PC-9 (cell line): ENCODE data around the gene MEP1B. TPM values are rescaled to one million over a fixed set of nuclear protein-coding genes. Genes with fewer than 3 reads are reported as not detected.

Experiments
- BruUV-seq: library from RNA; stranded (reverse); fragments of 400-500 nt; replicated peaks from 2 replicates; lab custom pipeline; 2021; lab: Mats Ljungman, UMichigan
- CTCF ChIA-PET: fragments of 300-600 bp; sonication (Branson Sonifier 250); formaldehyde crosslinking; loops from one replicate; lab custom pipeline; 2022; ENCODE audit warnings: antibody characterized with exemption; lab: Charles Lee
- POLR2A ChIA-PET: fragments of 300-600 bp; sonication (Branson Sonifier 250); formaldehyde crosslinking; loops from one replicate; lab custom pipeline; 2022; ENCODE audit warnings: antibody characterized with exemption; ENCODE audit not compliant: unreplicated experiment; lab: Charles Lee
- DNase-seq, 2 experiments: peaks; one replicate each; pipeline versions ENCODE4 v3.0.0 to v3.0.0-alpha.2; 2015 to 2022; ENCODE audit warnings: mixed read lengths in 1 of 2
- H2AFZ ChIP-seq: fragments of 200-600 bp; sonication (generic); 2 replicates; pipeline ENCODE4 v1.8.1; 2017; ENCODE audit warnings: antibody characterized with exemption
- H3F3A ChIP-seq: fragments of 200-600 bp; sonication (generic); 2 replicates; pipeline ENCODE4 v1.8.1; 2017; ENCODE audit warnings: antibody characterized with exemption, mild to moderate bottlenecking, low read depth; ENCODE audit not compliant: insufficient read depth
- H3K27ac ChIP-seq: fragments of 200-600 bp; sonication (generic); 2 replicates; pipeline ENCODE4 v1.6.1; 2016; ENCODE audit warnings: mixed run types
- H3K27me3 ChIP-seq: fragments of 200-600 bp; sonication (generic); 2 replicates; pipeline ENCODE4 v1.6.1; 2016; ENCODE audit warnings: low read depth, mixed run types; ENCODE audit not compliant: insufficient read depth
- H3K36me3 ChIP-seq: fragments of 200-600 bp; sonication (generic); 2 replicates; pipeline ENCODE4 v1.6.1; 2016; ENCODE audit warnings: low read depth, mixed run types
- H3K4me1 ChIP-seq: fragments of 200-600 bp; sonication (generic); replicated peaks from 2 replicates; pipeline ENCODE4 v1.6.1; 2016; ENCODE audit warnings: mixed run types; ENCODE audit not compliant: insufficient read depth
- H3K4me2 ChIP-seq: fragments of 200-600 bp; sonication (generic); 2 replicates; pipeline ENCODE4 v1.6.1; 2017; ENCODE audit warnings: mixed run types
- H3K4me3 ChIP-seq: fragments of 200-600 bp; sonication (generic); 2 replicates; pipeline ENCODE4 v1.6.1; 2016; ENCODE audit warnings: mixed run types
- H3K79me2 ChIP-seq: fragments of 200-600 bp; sonication (generic); 2 replicates; pipeline ENCODE4 v1.6.1; 2017; ENCODE audit warnings: low read depth, mixed run types
- H3K9me2 ChIP-seq: fragments of 200-600 bp; sonication (generic); 2 replicates; pipeline ENCODE4 v1.8.1; 2017; ENCODE audit warnings: mild to moderate bottlenecking; ENCODE audit not compliant: insufficient read depth
- H3K9me3 ChIP-seq: fragments of 200-600 bp; sonication (generic); 2 replicates; pipeline ENCODE4 v1.8.1; 2016; ENCODE audit warnings: low read depth; ENCODE audit not compliant: insufficient read depth
- H4K20me1 ChIP-seq: fragments of 200-600 bp; sonication (generic); 2 replicates; pipeline ENCODE4 v1.8.1; 2017; ENCODE audit not compliant: insufficient read depth
- CTCF ChIP-seq: fragments of 200-600 bp; sonication (generic); conservative IDR thresholded peaks from 2 replicates; pipeline ENCODE4 v1.6.1; 2017; ENCODE audit warnings: mixed run types, antibody characterized with exemption, mild to moderate bottlenecking, moderate library complexity
- EZH2 ChIP-seq: fragments of 200-600 bp; sonication (generic); IDR thresholded peaks from 2 replicates; pipeline ENCODE4 v1.8.0; 2017; ENCODE audit warnings: antibody characterized with exemption, low read depth
- intact Hi-C: fragments of 100-400 bp; cut with micrococcal nuclease; formaldehyde crosslinking; loops from one replicate; pipeline ENCODE4 v1.10.0; 2022; ENCODE audit not compliant: unreplicated experiment
- total RNA-seq: library from RNA; stranded (reverse); gene quantifications from 2 replicates; pipeline ENCODE4 v1.2.3, GENCODE V29; 2021

MEP1B gene
- total RNA-seq, 1 experiment from 2014 or later: not detected

- no peaks in the 10 kb centered on the region for H4K20me1 ChIP-seq
- H3K9me2 ChIP-seq: no peaks in the 10 kb centered on the region
- no peaks in the 10 kb centered on the region for H3K79me2 ChIP-seq
- H3F3A ChIP-seq: no peaks in the 10 kb centered on the region
- no peak overlapping the region for H2AFZ ChIP-seq
- H3K4me2 ChIP-seq: no peak overlapping the region
- H3K27ac ChIP-seq: no peak overlapping the region
- TF ChIP-seq EZH2 (no peak), CTCF (no peak)
- no peaks in the 10 kb centered on the region for H3K4me1 ChIP-seq
- no TSS peak for BruUV-seq
- no peak for DNase-seq
- H3K9me3 ChIP-seq: no peaks in the 10 kb centered on the region
- ChIA-PET POLR2A (no interaction called here), CTCF (no interaction called here)
- H3K27me3 ChIP-seq: no peaks in the 10 kb centered on the region
- intact Hi-C loops: no loop called here
- H3K36me3 ChIP-seq: no peaks in the 10 kb centered on the region
- H3K4me3 ChIP-seq: no peak overlapping the region
Measured at GRCh38 chr18:32160547-32160946, 29.3 kb upstream of the MEP1B start.

DNA sequence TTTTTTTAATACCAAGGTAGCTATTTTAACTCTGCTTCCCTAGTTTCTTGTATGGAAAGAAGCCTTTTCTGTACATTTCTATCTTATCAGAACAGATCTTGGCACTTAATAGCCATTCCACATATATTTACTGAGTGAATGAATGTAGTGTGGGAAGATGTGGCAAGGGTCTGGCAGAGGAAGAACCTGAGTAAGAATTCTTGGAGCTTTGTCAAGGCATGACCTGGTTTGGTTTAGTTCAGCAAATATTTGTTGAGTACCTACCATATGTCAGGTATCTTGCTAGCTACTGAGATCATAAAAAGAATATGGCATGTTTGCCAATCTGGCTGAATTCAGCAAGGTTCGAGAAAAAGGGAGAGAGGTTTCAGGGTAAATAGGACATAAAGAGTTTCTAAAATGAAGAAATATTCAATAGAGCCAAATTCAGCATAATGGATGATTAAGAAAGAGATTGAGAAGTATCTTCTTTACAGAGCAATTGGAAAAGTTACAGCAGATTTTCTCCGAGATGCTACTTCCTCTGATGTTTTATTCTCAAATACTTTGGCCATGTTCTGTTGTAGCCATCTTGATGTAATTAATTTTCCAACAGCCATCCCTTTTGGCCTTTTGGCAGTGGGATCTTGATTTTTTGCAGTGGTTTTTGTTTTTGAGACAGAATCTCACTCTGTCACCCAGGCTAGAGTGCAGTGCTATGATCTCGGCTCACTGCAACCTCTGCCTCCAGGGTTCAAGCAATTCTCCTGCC is 21.7 kb upstream of the MEP1B start:
- Histone ChIP-seq H4K20me1 (no peaks in the 10 kb centered on the region), H3K4me1 (no peaks in the 10 kb centered on the region), H3K27ac (no peak overlapping the region), H3K4me2 (no peak overlapping the region), H2AFZ (no peak overlapping the region), H3K4me3 (no peak overlapping the region), H3K9me2 (no peaks in the 10 kb centered on the region), H3K36me3 (no peaks in the 10 kb centered on the region), H3K27me3 (no peaks in the 10 kb centered on the region), H3K9me3 (no peaks in the 10 kb centered on the region), H3F3A (no peaks in the 10 kb centered on the region), H3K79me2 (no peaks in the 10 kb centered on the region)
- CTCF ChIA-PET: no interaction called here
- intact Hi-C loops: no loop called here
- POLR2A ChIA-PET: no interaction called here
- no peak for DNase-seq
- no TSS peak for BruUV-seq
- TF ChIP-seq CTCF: no peak
- TF ChIP-seq EZH2: no peak

- ChIA-PET POLR2A (no interaction called here), CTCF (no interaction called here)
- no peaks in the 10 kb centered on the region for H3K9me3 ChIP-seq
- H3K9me2 ChIP-seq: no peaks in the 10 kb centered on the region
- no TSS peak for BruUV-seq
- DNase-seq: no peak
- no peaks in the 10 kb centered on the region for H3K36me3 ChIP-seq
- no peak for TF ChIP-seq CTCF
- TF ChIP-seq EZH2: no peak
- no peaks in the 10 kb centered on the region for H4K20me1 ChIP-seq
- H3K4me3 ChIP-seq: no peak overlapping the region
- H3K4me2 ChIP-seq: no peak overlapping the region
- H3F3A ChIP-seq: no peaks in the 10 kb centered on the region
- H3K27me3 ChIP-seq: no peaks in the 10 kb centered on the region
- no peak overlapping the region for H3K27ac ChIP-seq
- intact Hi-C loops: no loop called here
- no peaks in the 10 kb centered on the region for H3K79me2 ChIP-seq
- no peak overlapping the region for H2AFZ ChIP-seq
- no peaks in the 10 kb centered on the region for H3K4me1 ChIP-seq
Measured at GRCh38 chr18:32173654-32174053, 16.2 kb upstream of the MEP1B start.
